Lower leg skin (tissue), 3 donors: ENCODE results near the gene RNF14.

Experiments used
- CTCF ChIP-seq, 3 donors: fragments of 450-650 bp; IDR thresholded peaks; one replicate each; pipeline ENCODE4 v1.5.1; 2016; ENCODE audit warnings: antibody characterized with exemption in 3 of 3, mild to moderate bottlenecking in 3 of 3, moderate library complexity in 2 of 3
- POLR2A ChIP-seq, 2 donors: fragments of 450-650 bp; IDR thresholded peaks; one replicate each; pipeline ENCODE4 v1.6.1; 2016 to 2017; ENCODE audit warnings: antibody characterized with exemption in 2 of 2, mild to moderate bottlenecking in 1 of 2, moderate library complexity in 1 of 2

- TF ChIP-seq CTCF (IDR thresholded peaks at IDR 0.05) = no peak
- TF ChIP-seq POLR2A (IDR thresholded peaks at IDR 0.05) = no peak
Measured at GRCh38 chr5:142013734-142014521, 45.0 kb downstream of the RNF14 start.
